ENCODE results near the gene BAAT. TPM values are rescaled to one million over a fixed set of nuclear protein-coding genes. Genes with fewer than 3 reads are reported as not detected.

BAAT gene
- total RNA-seq, 1 donor from 2014 or later = not detected

- TF ChIP-seq CTCF (IDR thresholded peaks at IDR 0.05; ENCODE audit: insufficient read depth, low read length, poor library complexity, severe bottlenecking) = no peak
- H3K4me3 ChIP-seq (ENCODE audit: low read depth, low read length) = no peak overlapping the region
- DNase-seq (ENCODE audit: low read depth) = peak; percentile 19
- H3K36me3 ChIP-seq (ENCODE audit: control insufficient read depth, insufficient read depth, low read length) = no peaks in the 10 kb centered on the region
- H3K27me3 ChIP-seq (ENCODE audit: control insufficient read depth, insufficient read depth, low read length) = no peaks in the 10 kb centered on the region
Measured at GRCh38 chr9:101366038-101366756, 18.6 kb downstream of the BAAT start.

- H3K36me3 ChIP-seq (ENCODE audit: control insufficient read depth, insufficient read depth, low read length) = no peaks in the 10 kb centered on the region
- no peak overlapping the region for H3K4me3 ChIP-seq (ENCODE audit: low read depth, low read length)
- TF ChIP-seq CTCF (IDR thresholded peaks at IDR 0.05; ENCODE audit: insufficient read depth, low read length, poor library complexity, severe bottlenecking) = no peak
- DNase-seq (ENCODE audit: low read depth) = no peak
- H3K27me3 ChIP-seq (ENCODE audit: control insufficient read depth, insufficient read depth, low read length) = no peaks in the 10 kb centered on the region
Measured at GRCh38 chr9:101365181-101365580, 19.6 kb downstream of the BAAT start.

GRCh38 chr9:101362450-101362849, 22.4 kb downstream of the BAAT start:
- Histone ChIP-seq H3K27me3 (ENCODE audit: control insufficient read depth, insufficient read depth, low read length) (no peaks in the 10 kb centered on the region), H3K4me3 (ENCODE audit: low read depth, low read length) (no peak overlapping the region), H3K36me3 (ENCODE audit: control insufficient read depth, insufficient read depth, low read length) (no peaks in the 10 kb centered on the region)
- no peak for DNase-seq (ENCODE audit: low read depth)
- TF ChIP-seq CTCF (IDR thresholded peaks at IDR 0.05; ENCODE audit: insufficient read depth, low read length, poor library complexity, severe bottlenecking) = no peak

- DNase-seq (ENCODE audit: low read depth) = no peak
- H3K27me3 ChIP-seq (ENCODE audit: control insufficient read depth, insufficient read depth, low read length) = no peaks in the 10 kb centered on the region
- no peaks in the 10 kb centered on the region for H3K36me3 ChIP-seq (ENCODE audit: control insufficient read depth, insufficient read depth, low read length)
- H3K4me3 ChIP-seq (ENCODE audit: low read depth, low read length) = no peak overlapping the region
- no peak for TF ChIP-seq CTCF (IDR thresholded peaks at IDR 0.05; ENCODE audit: insufficient read depth, low read length, poor library complexity, severe bottlenecking)
Measured at GRCh38 chr9:101360647-101361046, 24.2 kb downstream of the BAAT start.

- Histone ChIP-seq H3K4me3 (ENCODE audit: low read depth, low read length) (no peak overlapping the region), H3K36me3 (ENCODE audit: control insufficient read depth, insufficient read depth, low read length) (no peaks in the 10 kb centered on the region), H3K27me3 (ENCODE audit: control insufficient read depth, insufficient read depth, low read length) (no peaks in the 10 kb centered on the region)
- TF ChIP-seq CTCF (IDR thresholded peaks at IDR 0.05; ENCODE audit: insufficient read depth, low read length, poor library complexity, severe bottlenecking) = no peak
- no peak for DNase-seq (ENCODE audit: low read depth)
Measured at GRCh38 chr9:101359679-101360078, 25.1 kb downstream of the BAAT start.

GRCh38 chr9:101356619-101357018, 28.2 kb downstream of the BAAT start:
- no peaks in the 10 kb centered on the region for H3K36me3 ChIP-seq (ENCODE audit: control insufficient read depth, insufficient read depth, low read length)
- H3K4me3 ChIP-seq (ENCODE audit: low read depth, low read length) = no peak overlapping the region
- TF ChIP-seq CTCF (IDR thresholded peaks at IDR 0.05; ENCODE audit: insufficient read depth, low read length, poor library complexity, severe bottlenecking) = no peak
- no peak for DNase-seq (ENCODE audit: low read depth)
- no peaks in the 10 kb centered on the region for H3K27me3 ChIP-seq (ENCODE audit: control insufficient read depth, insufficient read depth, low read length)
